Activated CD4-positive, CD25-positive, alpha-beta regulatory T cell treated with anti-CD3 and anti-CD28 coated beads, Interleukin-2, amount 50 U/mL, for 24 hours (primary cell): ENCODE data around the gene SYNGR4.
A peak's percentile ranks its signal among the peaks of the same experiment; 100 is the strongest.
"Not testable (repeated sequence)": the region's sequence is repeated elsewhere in the genome, so short reads cannot be mapped to it uniquely, and the experiment has no call there.

Experiments used
- ATAC-seq, 2 donors: fragments of 150-1000 bp; cut with Tn5 transposase; one replicate each; pipeline ENCODE4 v1.10.0; 2021; ENCODE audit warnings: mild to moderate bottlenecking in 1 of 2, moderate library complexity in 1 of 2

Gene SYNGR4

GRCh38 chr19:48371771-48372170, 7.6 kb downstream of the SYNGR4 start:
- not testable (repeated sequence) for ATAC-seq

- no peak for ATAC-seq
Measured at GRCh38 chr19:48372904-48373303, 8.7 kb downstream of the SYNGR4 start.

- ATAC-seq: no peak
Measured at GRCh38 chr19:48373567-48373966, 9.4 kb downstream of the SYNGR4 start.

- ATAC-seq: no peak
Measured at GRCh38 chr19:48378194-48378570, 14.0 kb downstream of the SYNGR4 start.

GRCh38 chr19:48379058-48379457, 14.9 kb downstream of the SYNGR4 start:
- no peak for ATAC-seq

GRCh38 chr19:48381178-48381950, 17.2 kb downstream of the SYNGR4 start:
- no peak for ATAC-seq

GRCh38 chr19:48382286-48382685, 18.1 kb downstream of the SYNGR4 start:
- no peak for ATAC-seq

- ATAC-seq: no peak
Measured at GRCh38 chr19:48385461-48386087, 21.4 kb downstream of the SYNGR4 start.

- ATAC-seq: no peak
Measured at GRCh38 chr19:48386981-48387380, 22.8 kb downstream of the SYNGR4 start.

- ATAC-seq: peak; percentile 74 to 75
Measured at GRCh38 chr19:48390188-48391099, 26.3 kb downstream of the SYNGR4 start.

- ATAC-seq: peak; percentile 72 to 81
Measured at GRCh38 chr19:48391100-48392005, 27.2 kb downstream of the SYNGR4 start, which contains the start of gene KDELR1. TSS of gene KDELR1 (minus strand) at chr19:48391551. CDS start at chr19:48391358, 193 bp downstream.

- ATAC-seq: not testable (repeated sequence)
Measured at GRCh38 chr19:48392006-48392344, 27.8 kb downstream of the SYNGR4 start.

GRCh38 chr19:48392860-48393558, 28.8 kb downstream of the SYNGR4 start:
- no peak for ATAC-seq

- ATAC-seq: no peak
Measured at GRCh38 chr19:48393559-48394330, 29.6 kb downstream of the SYNGR4 start, which contains the start of gene GRIN2D. TSS of gene GRIN2D (plus strand) at chr19:48393668. CDS start at chr19:48398393, 4,725 bp downstream.

- no peak for ATAC-seq
Measured at GRCh38 chr19:48394331-48395169, 30.4 kb downstream of the SYNGR4 start.

- ATAC-seq: no peak
Measured at GRCh38 chr19:48395170-48395455, 30.9 kb downstream of the SYNGR4 start.

- ATAC-seq: no peak
Measured at GRCh38 chr19:48395499-48395898, 31.3 kb downstream of the SYNGR4 start.

- no peak for ATAC-seq
Measured at GRCh38 chr19:48396016-48396823, 32.1 kb downstream of the SYNGR4 start.

- ATAC-seq: no peak
Measured at GRCh38 chr19:48396824-48397176, 32.6 kb downstream of the SYNGR4 start.
